ENCODE data around the gene CD101. TPM values are rescaled to one million over a fixed set of nuclear protein-coding genes. Genes with fewer than 3 reads are reported as not detected.
"Not testable (repeated sequence)": the region's sequence is repeated elsewhere in the genome, so short reads cannot be mapped to it uniquely, and the experiment has no call there.

The CD101 gene
- total and polyA plus RNA-seq, 3 experiments from 2014 or later = 0.39 to 72.0 (median 0.66) TPM

GRCh38 chr1:116962987-116963639, 38.4 kb upstream of the CD101 start:
- H3K36me3 ChIP-seq (ENCODE audit: insufficient read depth, low read length) = no peaks in the 10 kb centered on the region
- Mint-ChIP-seq H3K27ac (no peak overlapping the region), H3K9me3 (no peaks in the 10 kb centered on the region), H3K27me3 (peaks cover 2 to 4% of the 10 kb centered on the region in 2 donors), H3K4me1 (no peaks in the 10 kb centered on the region), H3K4me3 (no peak overlapping the region), H3K36me3 (no peaks in the 10 kb centered on the region)
- no peak overlapping the region for H3K27ac ChIP-seq (ENCODE audit: low read depth, low read length)
- H3K9me3 ChIP-seq (ENCODE audit: low read length) = no peaks in the 10 kb centered on the region
- no peak overlapping the region for H3K4me3 ChIP-seq (ENCODE audit: low read length)
- ChIA-PET CTCF (no interaction called here), POLR2A (no interaction called here)
- H3K27me3 ChIP-seq (ENCODE audit: insufficient read depth, low read length, poor library complexity, severe bottlenecking) = no peaks in the 10 kb centered on the region
- H3K4me1 ChIP-seq (ENCODE audit: insufficient read depth, low read length) = peaks cover 13% of the 10 kb centered on the region
- DNase-seq = peak in 1 of 5 donors; percentile 15

DNA sequence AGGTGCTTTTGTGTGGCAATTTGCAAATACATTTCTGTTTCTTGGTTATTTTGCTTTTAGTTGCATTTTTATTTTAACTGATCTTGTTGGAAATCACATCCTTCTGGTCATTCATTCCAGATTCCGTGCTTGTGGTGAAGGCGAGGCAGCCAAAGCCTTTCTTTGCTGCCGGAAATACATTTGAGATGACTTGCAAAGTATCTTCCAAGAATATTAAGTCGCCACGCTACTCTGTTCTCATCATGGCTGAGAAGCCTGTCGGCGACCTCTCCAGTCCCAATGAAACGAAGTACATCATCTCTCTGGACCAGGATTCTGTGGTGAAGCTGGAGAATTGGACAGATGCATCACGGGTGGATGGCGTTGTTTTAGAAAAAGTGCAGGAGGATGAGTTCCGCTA, 34.8 kb upstream of the CD101 start:
- CTCF ChIA-PET = no interaction called here
- Mint-ChIP-seq H3K4me3 (no peak overlapping the region), H3K27me3 (peaks cover 1 to 4% of the 10 kb centered on the region in 2 donors), H3K36me3 (no peaks in the 10 kb centered on the region), H3K9me3 (no peaks in the 10 kb centered on the region), H3K27ac (no peak overlapping the region), H3K4me1 (no peaks in the 10 kb centered on the region)
- no peaks in the 10 kb centered on the region for H3K9me3 ChIP-seq (ENCODE audit: low read length)
- H3K36me3 ChIP-seq (ENCODE audit: insufficient read depth, low read length) = no peaks in the 10 kb centered on the region
- H3K27me3 ChIP-seq (ENCODE audit: insufficient read depth, low read length, poor library complexity, severe bottlenecking) = no peaks in the 10 kb centered on the region
- H3K4me1 ChIP-seq (ENCODE audit: insufficient read depth, low read length) = peaks cover 13% of the 10 kb centered on the region
- no peak overlapping the region for H3K4me3 ChIP-seq (ENCODE audit: low read length)
- DNase-seq = no peak
- POLR2A ChIA-PET = no interaction called here
- no peak overlapping the region for H3K27ac ChIP-seq (ENCODE audit: low read depth, low read length)

GRCh38 chr1:116968724-116969123, 32.8 kb upstream of the CD101 start:
- Histone ChIP-seq H3K9me3 (ENCODE audit: low read length) (no peaks in the 10 kb centered on the region), H3K4me1 (ENCODE audit: insufficient read depth, low read length) (no peaks in the 10 kb centered on the region), H3K36me3 (ENCODE audit: insufficient read depth, low read length) (no peaks in the 10 kb centered on the region), H3K27ac (ENCODE audit: low read depth, low read length) (no peak overlapping the region), H3K27me3 (ENCODE audit: insufficient read depth, low read length, poor library complexity, severe bottlenecking) (no peaks in the 10 kb centered on the region), H3K4me3 (ENCODE audit: low read length) (no peak overlapping the region)
- Mint-ChIP-seq H3K4me1 (no peaks in the 10 kb centered on the region), H3K27ac (no peak overlapping the region), H3K9me3 (no peaks in the 10 kb centered on the region), H3K27me3 (peaks cover 1 to 12% of the 10 kb centered on the region in 2 donors), H3K36me3 (peaks cover 0 to 2% (median 0%) of the 10 kb centered on the region in 3 donors), H3K4me3 (no peak overlapping the region)
- DNase-seq = no peak
- ChIA-PET POLR2A (no interaction called here), CTCF (no interaction called here)

- Histone ChIP-seq H3K36me3 (ENCODE audit: insufficient read depth, low read length) (no peaks in the 10 kb centered on the region), H3K27me3 (ENCODE audit: insufficient read depth, low read length, poor library complexity, severe bottlenecking) (no peaks in the 10 kb centered on the region), H3K9me3 (ENCODE audit: low read length) (no peaks in the 10 kb centered on the region), H3K27ac (ENCODE audit: low read depth, low read length) (no peak overlapping the region), H3K4me3 (ENCODE audit: low read length) (no peak overlapping the region), H3K4me1 (ENCODE audit: insufficient read depth, low read length) (no peaks in the 10 kb centered on the region)
- Mint-ChIP-seq H3K9me3 (peaks cover 0 to 2% (median 0%) of the 10 kb centered on the region in 5 donors), H3K4me1 (no peaks in the 10 kb centered on the region), H3K27ac (no peak overlapping the region), H3K36me3 (peaks cover 0 to 15% (median 0%) of the 10 kb centered on the region in 3 donors), H3K27me3 (peaks cover 0 to 24% of the 10 kb centered on the region in 2 donors), H3K4me3 (no peak overlapping the region)
- CTCF ChIA-PET = no interaction called here
- POLR2A ChIA-PET = no interaction called here
- DNase-seq = no peak
Measured at GRCh38 chr1:116971258-116971860, 30.2 kb upstream of the CD101 start.

DNA sequence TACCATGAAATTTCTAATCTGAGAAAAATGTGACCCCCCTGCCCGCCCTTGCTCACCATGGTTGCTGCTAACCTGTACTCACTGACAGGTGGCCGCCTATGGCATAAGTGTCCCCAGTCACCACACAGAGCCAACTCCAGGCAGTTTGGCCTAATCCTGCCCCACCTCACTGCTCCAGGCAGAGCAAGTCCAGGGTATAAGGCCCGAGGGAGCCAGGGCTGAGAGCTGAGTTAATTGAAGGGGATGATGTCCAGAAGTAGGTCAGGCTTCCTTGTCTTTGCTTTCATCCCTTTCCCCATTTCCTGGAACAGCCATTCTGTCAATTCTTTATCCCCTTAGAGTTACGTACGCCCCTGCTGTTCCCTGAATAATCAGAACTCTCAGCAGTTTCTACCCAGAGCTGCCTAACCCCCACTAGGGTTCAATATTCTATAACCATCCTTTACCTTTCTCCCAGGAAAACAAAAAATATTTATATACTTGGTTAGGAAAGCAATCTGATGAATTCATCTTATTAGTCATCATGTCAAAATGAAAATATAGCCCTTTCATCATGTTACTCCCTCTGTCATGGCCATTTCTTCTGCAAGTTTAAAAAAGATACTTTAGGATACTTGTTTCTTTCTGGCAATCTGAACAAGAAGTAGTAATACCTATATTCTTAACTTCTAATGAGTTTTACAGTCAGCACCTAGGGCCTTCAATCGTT, 29.4 kb upstream of the CD101 start:
- Mint-ChIP-seq H3K36me3 (peaks cover 0 to 15% (median 0%) of the 10 kb centered on the region in 3 donors), H3K9me3 (peaks cover 0 to 2% (median 0%) of the 10 kb centered on the region in 5 donors), H3K4me3 (no peak overlapping the region), H3K4me1 (no peaks in the 10 kb centered on the region), H3K27ac (peak overlapping the region in 1 of 8 donors; percentile 64), H3K27me3 (peaks cover 0 to 29% of the 10 kb centered on the region in 2 donors)
- H3K4me1 ChIP-seq (ENCODE audit: insufficient read depth, low read length) = no peaks in the 10 kb centered on the region
- POLR2A ChIA-PET = no interaction called here
- no peak for DNase-seq
- H3K9me3 ChIP-seq (ENCODE audit: low read length) = no peaks in the 10 kb centered on the region
- no peaks in the 10 kb centered on the region for H3K27me3 ChIP-seq (ENCODE audit: insufficient read depth, low read length, poor library complexity, severe bottlenecking)
- no peak overlapping the region for H3K4me3 ChIP-seq (ENCODE audit: low read length)
- CTCF ChIA-PET = no interaction called here
- H3K27ac ChIP-seq (ENCODE audit: low read depth, low read length) = no peak overlapping the region
- H3K36me3 ChIP-seq (ENCODE audit: insufficient read depth, low read length) = no peaks in the 10 kb centered on the region

- H3K27ac ChIP-seq (ENCODE audit: low read depth, low read length) = no peak overlapping the region
- ChIA-PET CTCF (no interaction called here), POLR2A (no interaction called here)
- H3K4me3 ChIP-seq (ENCODE audit: low read length) = no peak overlapping the region
- H3K27me3 ChIP-seq (ENCODE audit: insufficient read depth, low read length, poor library complexity, severe bottlenecking) = no peaks in the 10 kb centered on the region
- no peak for DNase-seq
- H3K36me3 Mint-ChIP-seq = peaks cover 0 to 15% (median 0%) of the 10 kb centered on the region in 3 donors
- peaks cover 2 to 27% of the 10 kb centered on the region in 2 donors for H3K27me3 Mint-ChIP-seq
- no peak overlapping the region for H3K4me3 Mint-ChIP-seq
- H3K27ac Mint-ChIP-seq = no peak overlapping the region
- no peaks in the 10 kb centered on the region for H3K4me1 Mint-ChIP-seq
- H3K4me1 ChIP-seq (ENCODE audit: insufficient read depth, low read length) = no peaks in the 10 kb centered on the region
- H3K9me3 ChIP-seq (ENCODE audit: low read length) = no peaks in the 10 kb centered on the region
- peaks cover 0 to 2% (median 0%) of the 10 kb centered on the region in 5 donors for H3K9me3 Mint-ChIP-seq
- no peaks in the 10 kb centered on the region for H3K36me3 ChIP-seq (ENCODE audit: insufficient read depth, low read length)
Measured at GRCh38 chr1:116972674-116973030, 28.9 kb upstream of the CD101 start.

GRCh38 chr1:116980309-116980708, 21.3 kb upstream of the CD101 start:
- CTCF ChIA-PET; H3K4me1 Mint-ChIP-seq; H3K4me1 ChIP-seq (ENCODE audit: insufficient read depth, low read length); H3K36me3 ChIP-seq (ENCODE audit: insufficient read depth, low read length); H3K9me3 Mint-ChIP-seq; H3K4me3 ChIP-seq (ENCODE audit: low read length); H3K27ac ChIP-seq (ENCODE audit: low read depth, low read length); H3K36me3 Mint-ChIP-seq; DNase-seq; H3K4me3 Mint-ChIP-seq; H3K27me3 ChIP-seq (ENCODE audit: insufficient read depth, low read length, poor library complexity, severe bottlenecking); H3K9me3 ChIP-seq (ENCODE audit: low read length); H3K27ac Mint-ChIP-seq; POLR2A ChIA-PET: not testable (repeated sequence)
- peaks cover 2 to 11% of the 10 kb centered on the region in 2 donors for H3K27me3 Mint-ChIP-seq

- no peak for DNase-seq
- ChIA-PET POLR2A (no interaction called here), CTCF (no interaction called here)
- Histone ChIP-seq H3K4me1 (ENCODE audit: insufficient read depth, low read length) (peaks cover 14% of the 10 kb centered on the region), H3K27ac (ENCODE audit: low read depth, low read length) (no peak overlapping the region), H3K9me3 (ENCODE audit: low read length) (no peaks in the 10 kb centered on the region), H3K4me3 (ENCODE audit: low read length) (no peak overlapping the region), H3K36me3 (ENCODE audit: insufficient read depth, low read length) (no peaks in the 10 kb centered on the region), H3K27me3 (ENCODE audit: insufficient read depth, low read length, poor library complexity, severe bottlenecking) (no peaks in the 10 kb centered on the region)
- Mint-ChIP-seq H3K27ac (peak overlapping the region in 1 of 8 donors; percentile 21), H3K27me3 (peaks cover 2% of the 10 kb centered on the region in 2 donors), H3K36me3 (no peaks in the 10 kb centered on the region), H3K9me3 (no peaks in the 10 kb centered on the region), H3K4me3 (no peak overlapping the region), H3K4me1 (peaks cover 4 to 8% (median 7%) of the 10 kb centered on the region in 3 donors)
Measured at GRCh38 chr1:116981521-116982037, 20.0 kb upstream of the CD101 start.

Data from CD8-positive, alpha-beta memory T cell (primary cell).